SK-N-SH (cell line): Measurements from ENCODE around the gene RNGTT. TPM values are rescaled to one million over a fixed set of nuclear protein-coding genes. Genes with fewer than 3 reads are reported as not detected.

Experiments
- CTCF ChIA-PET: fragments of 300-600, 350-600 bp; formaldehyde crosslinking; extraction: SDS; loops from one replicate; lab custom pipeline; 2021; lab: Yijun Ruan, JAX
- POLR2A ChIA-PET: fragments of 350-600 bp; sonication (Branson Sonifier 250); formaldehyde crosslinking; extraction: SDS; loops from one replicate; lab custom pipeline; 2020; ENCODE audit warnings: antibody characterized with exemption, inconsistent platforms; lab: Yijun Ruan, JAX
- DNase-seq: peaks from one replicate; pipeline ENCODE4 v3.0.0; 2012
- H2AFZ ChIP-seq: fragments of 200-600 bp; sonication (generic); 2 replicates; pipeline ENCODE4 v1.8.1; 2016; ENCODE audit warnings: antibody characterized with exemption, mild to moderate bottlenecking, low read depth
- H3F3A ChIP-seq: fragments of 200-600 bp; sonication (generic); replicated peaks from 2 replicates; pipeline ENCODE3; 2016; ENCODE audit warnings: antibody characterized with exemption, mild to moderate bottlenecking; ENCODE audit not compliant: insufficient read depth
- H3K27ac ChIP-seq, 2 experiments: fragments of 200-500 bp in 1 of 2; fragments of 200-600 bp in 1 of 2; sonication (Bioruptor generic) in 1 of 2; sonication (generic), shearing (Covaris generic) in 1 of 2; 2 replicates each; pipeline versions ENCODE4 v1.5.1 to v1.6.1; 2014 to 2016; ENCODE audit warnings: low read depth in 2 of 2, inconsistent platforms in 1 of 2, low read length in 1 of 2, mild to moderate bottlenecking in 1 of 2, mixed read lengths in 1 of 2
- H3K27me3 ChIP-seq: fragments of 200-600 bp; sonication (generic), shearing (Covaris generic); 2 replicates; pipeline ENCODE4 v1.6.1; 2016; ENCODE audit warnings: mixed run types; ENCODE audit not compliant: insufficient read depth
- H3K36me3 ChIP-seq, 2 experiments: fragments of 200-500 bp in 1 of 2; fragments of 200-600 bp in 1 of 2; sonication (Bioruptor generic) in 1 of 2; sonication (generic) in 1 of 2; replicated peaks in 1 of 2; 2 replicates each; pipeline versions ENCODE3 to v1.5.1; 2014 to 2016; ENCODE audit warnings: low read length in 1 of 2, mild to moderate bottlenecking in 1 of 2; ENCODE audit not compliant: insufficient read depth in 2 of 2, control insufficient read depth in 1 of 2
- H3K4me1 ChIP-seq, 2 experiments: fragments of 200-500 bp in 1 of 2; fragments of 200-600 bp in 1 of 2; sonication (Bioruptor generic) in 1 of 2; sonication (generic), shearing (Covaris generic) in 1 of 2; 2 replicates each; pipeline versions ENCODE4 v1.5.1 to v1.6.1; 2014 to 2016; ENCODE audit warnings: low read depth in 1 of 2, low read length in 1 of 2, mixed run types in 1 of 2; ENCODE audit not compliant: insufficient read depth in 2 of 2, control insufficient read depth in 1 of 2
- H3K4me2 ChIP-seq: fragments of 200-600 bp; sonication (generic), shearing (Covaris generic); 2 replicates; pipeline ENCODE4 v1.6.1; 2017; ENCODE audit warnings: mixed run types
- H3K4me3 ChIP-seq, 2 experiments: fragments of 200-500 bp in 1 of 2; fragments of 200-600 bp in 1 of 2; sonication (Bioruptor generic) in 1 of 2; sonication (generic), shearing (Covaris generic) in 1 of 2; 2 replicates each; pipeline versions ENCODE4 v1.5.1 to v1.8.1; 2014 to 2016; ENCODE audit warnings: low read depth in 2 of 2, inconsistent platforms in 1 of 2, low read length in 1 of 2, mild to moderate bottlenecking in 1 of 2, mixed read lengths in 1 of 2, moderate library complexity in 1 of 2
- H3K79me2 ChIP-seq: fragments of 200-600 bp; sonication (generic); 2 replicates; pipeline ENCODE4 v1.8.1; 2017; ENCODE audit warnings: mild to moderate bottlenecking; ENCODE audit not compliant: insufficient read depth
- H3K9ac ChIP-seq: fragments of 200-600 bp; sonication (generic); 2 replicates; pipeline ENCODE4 v1.6.1; 2017; ENCODE audit warnings: mixed run types
- H3K9me2 ChIP-seq: fragments of 200-600 bp; sonication (generic); 2 replicates; pipeline ENCODE4 v1.6.1; 2017; ENCODE audit warnings: mixed run types
- H3K9me3 ChIP-seq: fragments of 200-600 bp; sonication (generic); 2 replicates; pipeline ENCODE4 v1.6.1; 2017; ENCODE audit warnings: mixed run types, mild to moderate bottlenecking, moderate library complexity
- H4K20me1 ChIP-seq: fragments of 200-600 bp; sonication (generic); 2 replicates; pipeline ENCODE4 v1.6.1; 2017; ENCODE audit warnings: mild to moderate bottlenecking, mixed run types; ENCODE audit not compliant: insufficient read depth
- EP300 ChIP-seq, 2 experiments: IDR thresholded peaks; 2 replicates each; pipeline versions ENCODE4 v1.4.0 to v1.6.1; 2012; ENCODE audit warnings: borderline replicate concordance in 1 of 2, low read depth in 1 of 2, low read length in 1 of 2
- FOSL2 ChIP-seq: IDR thresholded peaks from 2 replicates; pipeline ENCODE4 v1.4.0; 2012; ENCODE audit warnings: low read depth, mild to moderate bottlenecking, moderate library complexity, borderline replicate concordance
- FOXJ3 ChIP-seq: sonication (generic); formaldehyde crosslinking; IDR thresholded peaks from 2 replicates; pipeline ENCODE4 v1.5.1; 2020; ENCODE audit warnings: mild to moderate bottlenecking, missing genetic modification reagents
- FOXM1 ChIP-seq: IDR thresholded peaks from 2 replicates; pipeline ENCODE4 v1.4.0; 2012; ENCODE audit warnings: low read depth, mild to moderate bottlenecking
- GABPA ChIP-seq: IDR thresholded peaks from 2 replicates; pipeline ENCODE4 v1.4.0; 2012; ENCODE audit warnings: low read depth, mild to moderate bottlenecking
- IRF3 ChIP-seq: fragments of 150-350 bp; IDR thresholded peaks from 2 replicates; pipeline ENCODE4 v1.6.1; 2016; ENCODE audit warnings: mild to moderate bottlenecking, low read depth, low read length
- JUND ChIP-seq: IDR thresholded peaks from 2 replicates; pipeline ENCODE4 v1.4.0; 2012
- MAX ChIP-seq: IDR thresholded peaks from 2 replicates; pipeline ENCODE4 v1.4.0; 2012; ENCODE audit warnings: low read depth
- NFIC ChIP-seq: IDR thresholded peaks from 2 replicates; pipeline ENCODE4 v1.4.0; 2012; ENCODE audit warnings: borderline replicate concordance
- PBX3 ChIP-seq: IDR thresholded peaks from 2 replicates; pipeline ENCODE4; 2012
- RCOR1 ChIP-seq: fragments of 150-350 bp; IDR thresholded peaks from 2 replicates; pipeline ENCODE4 v1.6.1; 2017; ENCODE audit warnings: antibody characterized with exemption, low read length
- REST ChIP-seq: IDR thresholded peaks from 2 replicates; pipeline ENCODE4 v1.6.1; 2012; ENCODE audit warnings: mild to moderate bottlenecking, low read depth, low read length, moderate library complexity
- RXRA ChIP-seq: IDR thresholded peaks from 2 replicates; pipeline ENCODE4 v1.4.0; 2012; ENCODE audit warnings: low read depth, mild to moderate bottlenecking, borderline replicate concordance
- SIN3A ChIP-seq: IDR thresholded peaks from 2 replicates; pipeline ENCODE4 v1.6.1; 2012; ENCODE audit warnings: low read depth, mild to moderate bottlenecking, low read length, moderate library complexity, borderline replicate concordance
- TAF1 ChIP-seq: IDR thresholded peaks from 2 replicates; pipeline ENCODE4 v1.6.1; 2012; ENCODE audit warnings: low read depth, mild to moderate bottlenecking, low read length, moderate library complexity, borderline replicate concordance
- USF2 ChIP-seq: fragments of 150-350 bp; IDR thresholded peaks from 2 replicates; pipeline ENCODE4 v1.6.1; 2017; ENCODE audit warnings: antibody characterized with exemption, low read length, low read depth, borderline replicate concordance
- WGBS: methylation state at CpG from one replicate; pipeline ENCODE4 v1.1.6; 2017; ENCODE audit warnings: low lambda C conversion rate; 5-methylcytosine and 5-hydroxymethylcytosine counted together
- polyA plus RNA-seq, 3 experiments: library from polyadenylated mRNA; depleted of rRNA; stranded (reverse); fragments of >200 nt; gene quantifications; 2 replicates each; pipeline ENCODE4 v1.2.3, GENCODE V29; 2012

RNGTT gene
- polyA plus RNA-seq, 1 of the 3 experiments (the other 2 are of a cell fraction) = 3.3 TPM

- Histone ChIP-seq H3K79me2 (no peaks in the 10 kb centered on the region), H3K4me2 (no peak overlapping the region), H4K20me1 (no peaks in the 10 kb centered on the region), H3K9me2 (no peaks in the 10 kb centered on the region), H3F3A (no peaks in the 10 kb centered on the region), H3K4me3 (no peak overlapping the region), H3K9me3 (no peaks in the 10 kb centered on the region), H3K27ac (no peak overlapping the region), H3K9ac (no peak overlapping the region), H3K4me1 (no peaks in the 10 kb centered on the region), H2AFZ (no peak overlapping the region), H3K27me3 (0 out of 2 replicates have a peak, but pooled peaks cover 6% of the 10 kb centered on the region), H3K36me3 (no peaks in the 10 kb centered on the region)
- no peak for DNase-seq
- TF ChIP-seq RCOR1 (no peak), USF2 (no peak), EP300 (IDR thresholded peaks at IDR 0.05; ENCODE audit: borderline replicate concordance in 1 of 2, low read depth in 1 of 2, low read length in 1 of 2) (no peak), FOSL2 (no peak), FOXM1 (no peak), FOXJ3 (CRISPR knock-in tag) (no peak), NFIC (no peak), RXRA (no peak), GABPA (no peak), JUND (no peak), REST (no peak)
- CTCF ChIA-PET = interaction anchor here (1.5 kb wide), 1 partner anchor 14 kb away, joined by 3 read pairs; no protein-coding TSS in a partner anchor
- POLR2A ChIA-PET = no interaction called here
- 52% methylated on average over 23 of the region's 23 CpGs for WGBS
Measured at GRCh38 chr6:88586371-88587149, 376.9 kb downstream of the RNGTT start.

GRCh38 chr6:88585276-88585692, 378.1 kb downstream of the RNGTT start:
- Histone ChIP-seq H4K20me1 (no peaks in the 10 kb centered on the region), H3K9me3 (no peaks in the 10 kb centered on the region), H3K4me1 (no peaks in the 10 kb centered on the region), H3K36me3 (no peaks in the 10 kb centered on the region), H3K9me2 (no peaks in the 10 kb centered on the region), H3K4me3 (no peak overlapping the region), H3K9ac (no peak overlapping the region), H3K27ac (no peak overlapping the region), H3K4me2 (no peak overlapping the region), H3K27me3 (0 out of 2 replicates have a peak, but pooled peaks cover 6% of the 10 kb centered on the region), H3F3A (no peaks in the 10 kb centered on the region), H2AFZ (no peak overlapping the region), H3K79me2 (no peaks in the 10 kb centered on the region)
- no peak for DNase-seq
- POLR2A ChIA-PET = no interaction called here
- WGBS = 30% methylated on average over 6 of the region's 9 CpGs
- CTCF ChIA-PET = interaction anchor here (1.1 kb wide), 1 partner anchor 35 kb away, joined by 3 read pairs; no protein-coding TSS in a partner anchor
- TF ChIP-seq SIN3A = no peak
- no peak for TF ChIP-seq TAF1
- no peak for TF ChIP-seq MAX
- no peak for TF ChIP-seq RCOR1
- TF ChIP-seq FOSL2 = no peak
- no peak for TF ChIP-seq JUND
- TF ChIP-seq IRF3 = no peak
- no peak for TF ChIP-seq PBX3
